ENCODE measurements around the gene MELTF.
"Not testable (repeated sequence)": the region's sequence is repeated elsewhere in the genome, so short reads cannot be mapped to it uniquely, and the experiment has no call there.

Gene MELTF

DNA sequence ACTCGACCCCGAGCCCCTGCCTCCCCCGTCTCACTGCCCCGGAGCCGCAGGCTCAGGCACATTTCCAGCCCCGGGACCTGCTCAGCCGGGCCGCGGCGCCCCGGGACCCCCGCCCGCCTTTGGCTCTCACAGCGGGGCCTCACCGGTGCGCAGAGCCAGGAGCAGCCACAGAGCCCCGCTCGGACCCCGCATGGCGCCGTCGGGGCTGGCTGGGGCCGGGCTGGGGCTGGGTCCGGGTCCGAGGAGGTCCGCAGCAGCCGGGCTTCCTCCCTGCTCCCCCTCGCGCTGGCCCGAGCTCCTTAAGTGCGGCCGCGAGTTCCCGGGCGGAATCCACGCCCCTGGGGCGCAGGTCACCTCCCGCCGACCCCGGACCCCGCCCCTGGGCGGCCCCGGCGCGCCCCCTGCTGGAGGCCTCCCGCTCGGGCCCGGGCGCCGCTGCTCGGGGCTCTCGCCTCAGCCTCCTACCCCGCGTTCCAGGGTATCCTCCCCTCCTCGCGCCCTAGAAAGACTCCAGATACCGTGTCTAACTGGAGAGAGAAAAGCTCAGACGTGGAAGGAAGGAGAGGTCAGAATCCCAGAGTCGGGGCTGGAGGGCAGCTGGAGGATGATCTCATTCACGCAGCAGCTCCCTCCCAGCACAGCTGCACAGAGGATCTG lies at the start of gene MELTF:
TSS of gene MELTF (minus strand) at position 307 of the 657 bp plus-strand sequence. CDS start at position 192, 115 bp downstream.
- peak; percentile 92 for DNase-seq

- DNase-seq = no peak
Measured at GRCh38 chr3:197076415-197076814, 46.8 kb upstream of the MELTF start.

DNA sequence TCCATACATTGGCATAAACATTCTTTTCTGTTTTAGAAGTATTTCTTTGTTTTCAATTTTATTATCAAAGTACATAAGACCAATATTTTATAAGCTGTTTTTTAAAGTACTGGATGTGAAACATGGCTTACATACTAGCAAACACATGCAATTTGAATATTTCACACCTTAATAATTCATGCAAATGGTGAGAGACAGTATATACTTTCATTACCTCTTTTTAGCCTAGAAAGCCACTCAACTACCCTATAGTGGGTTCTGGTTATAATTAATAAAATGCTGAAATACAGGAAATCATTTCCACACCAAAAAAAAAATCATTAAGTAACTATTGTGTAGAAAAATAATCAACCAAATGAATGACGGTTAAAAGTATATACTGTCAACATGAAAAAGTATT lies 38.5 kb upstream of the MELTF start:
- no peak for DNase-seq

- DNase-seq = no peak
Measured at GRCh38 chr3:197064771-197065170, 35.2 kb upstream of the MELTF start.

DNA sequence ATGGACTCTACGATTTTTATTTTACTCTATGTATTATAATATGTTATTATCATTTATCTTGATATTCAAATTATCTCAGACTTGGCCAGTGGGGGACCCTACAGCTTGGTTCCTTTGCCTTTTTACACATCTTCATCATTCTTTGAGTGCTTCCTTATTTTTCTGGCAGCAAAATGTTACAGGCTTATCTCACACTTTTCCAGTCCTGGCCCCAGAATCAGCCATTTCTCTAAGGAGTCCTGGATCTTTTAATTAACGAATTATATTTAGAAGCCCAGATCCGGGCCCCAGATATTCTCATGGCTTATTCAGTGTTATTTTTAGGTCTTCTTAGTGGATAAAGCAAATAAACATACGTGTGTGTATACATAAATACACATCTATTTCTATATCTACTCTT lies 32.8 kb upstream of the MELTF start:
- DNase-seq = no peak

DNA sequence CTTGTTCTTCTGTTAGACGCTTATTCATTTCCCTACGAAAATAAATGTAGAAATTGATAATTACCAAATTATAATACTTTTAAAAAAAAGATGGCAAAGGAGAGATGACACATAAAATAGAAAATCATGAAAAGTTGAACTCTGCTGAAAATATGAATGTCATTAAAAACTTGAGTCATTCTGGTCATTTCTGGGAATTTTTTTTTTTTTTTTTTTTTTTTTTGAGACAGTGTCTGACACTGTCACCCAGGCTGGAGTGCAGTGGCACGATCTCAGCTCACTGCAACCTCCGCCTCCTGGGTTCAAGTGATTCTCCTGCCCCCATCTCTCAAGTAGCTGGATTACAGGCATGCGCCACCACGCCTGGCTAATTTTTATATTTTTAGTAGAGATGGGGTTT lies 22.0 kb upstream of the MELTF start:
- not testable (repeated sequence) for DNase-seq

- no peak for DNase-seq
Measured at GRCh38 chr3:197050511-197050910, 20.9 kb upstream of the MELTF start.

DNA sequence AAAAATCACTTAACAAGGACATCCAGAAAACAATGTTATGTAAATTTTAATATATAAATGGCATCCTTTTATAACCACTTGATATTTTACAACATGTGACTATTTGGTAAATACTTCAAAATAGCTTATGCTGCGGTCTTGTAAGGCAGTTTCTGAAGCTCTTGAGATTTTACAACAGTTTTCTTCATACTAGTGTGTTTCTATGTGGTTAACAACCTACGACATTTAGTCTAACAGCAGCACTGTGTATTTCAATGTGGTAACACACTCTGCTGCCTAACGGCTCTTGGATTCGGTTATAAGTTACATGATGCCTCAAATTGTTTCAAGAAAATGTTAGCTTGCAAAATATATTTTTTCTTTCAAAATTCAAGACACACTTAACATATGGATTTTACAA lies 12.9 kb upstream of the MELTF start:
- DNase-seq = no peak

GRCh38 chr3:197041875-197042488 lies 12.4 kb upstream of the MELTF start:
- no peak for DNase-seq

DNA sequence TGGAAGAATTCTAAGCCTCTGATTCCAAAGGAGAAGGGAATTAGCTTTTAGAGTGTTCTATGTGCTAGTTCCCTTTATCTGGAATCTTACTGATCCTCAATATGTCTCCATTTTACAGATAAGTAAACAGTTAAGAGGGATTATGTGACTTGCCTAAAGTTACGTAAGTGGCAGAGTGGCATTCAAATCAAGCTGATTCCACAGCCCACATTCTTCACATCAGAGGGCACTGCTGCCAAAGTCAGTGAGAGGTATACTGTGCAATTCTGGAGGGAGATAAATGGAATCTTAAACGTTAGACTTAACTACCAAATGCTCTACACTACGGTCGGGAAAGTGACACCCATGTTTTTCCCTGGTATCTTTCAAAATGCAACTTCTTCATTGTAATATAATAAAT lies 11.0 kb upstream of the MELTF start:
- no peak for DNase-seq

- DNase-seq = no peak
Measured at GRCh38 chr3:197038679-197039462, 9.3 kb upstream of the MELTF start.

GRCh38 chr3:197035577-197035976 lies 6.0 kb upstream of the MELTF start:
- DNase-seq = no peak

DNA sequence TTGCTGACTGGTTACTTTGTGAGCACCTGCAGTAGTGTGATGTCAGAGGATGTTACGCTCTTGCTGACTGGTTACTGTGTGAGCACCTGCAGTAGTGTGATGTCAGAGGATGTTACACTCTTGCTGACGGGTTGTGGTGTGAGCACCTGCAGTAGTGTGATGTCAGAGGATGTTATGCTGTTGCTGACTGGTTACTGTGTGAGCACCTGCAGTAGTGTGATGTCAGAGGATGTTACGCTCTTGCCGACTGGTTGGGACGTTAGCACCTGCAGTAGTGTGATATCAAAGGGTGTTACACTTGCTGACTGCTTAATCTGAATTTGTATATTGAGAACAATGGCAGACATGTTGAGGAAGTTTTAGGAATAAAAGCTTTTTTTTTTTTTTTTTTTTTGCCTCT lies 5.2 kb upstream of the MELTF start:
- DNase-seq = not testable (repeated sequence)

GRCh38 chr3:197033764-197034163 lies 4.1 kb upstream of the MELTF start:
- not testable (repeated sequence) for DNase-seq

DNA sequence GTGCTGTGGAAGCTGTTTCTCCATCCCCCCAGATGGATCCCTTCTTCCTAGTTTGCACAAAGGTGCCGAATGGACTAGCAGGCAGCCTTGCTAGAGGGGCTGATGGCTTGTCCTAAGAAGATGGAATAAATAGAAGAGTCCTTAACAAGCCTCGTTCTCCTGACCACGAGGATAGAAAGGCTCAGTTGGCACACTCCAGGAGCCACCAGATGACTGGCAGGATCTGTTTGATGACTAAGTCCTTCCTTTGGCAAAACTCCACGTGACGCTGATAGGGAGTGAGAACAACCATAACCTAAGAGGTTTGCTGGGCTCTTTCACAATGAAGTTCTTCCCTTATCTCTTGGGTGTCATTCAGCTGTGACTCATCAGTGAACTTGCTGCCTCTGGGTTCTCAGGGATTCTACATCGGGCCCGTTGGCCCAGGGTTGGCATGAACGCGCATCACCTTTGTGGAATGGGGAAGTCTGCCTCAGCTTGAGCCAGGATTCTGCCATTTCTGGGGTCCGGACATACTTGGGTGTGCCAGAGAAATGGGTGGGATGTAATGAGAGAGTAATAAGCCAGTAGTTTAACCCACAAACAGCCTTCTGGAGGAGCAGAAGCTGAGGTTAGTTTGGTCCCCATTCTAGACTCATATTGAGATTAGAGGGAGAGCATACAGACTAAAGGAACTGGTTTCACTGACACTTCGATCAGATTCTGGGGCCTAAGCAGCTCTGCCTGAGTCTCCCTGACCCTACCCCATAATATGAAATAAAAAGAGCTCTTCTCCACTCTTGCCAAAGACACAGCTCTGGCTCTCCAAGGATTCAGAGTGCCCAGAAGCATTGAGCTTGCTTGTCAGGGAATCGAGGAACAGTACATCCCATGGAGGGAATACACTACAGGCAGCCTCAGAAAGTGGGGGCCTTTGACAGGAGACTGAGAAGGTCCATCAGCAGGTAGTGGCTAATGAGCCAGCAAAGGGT lies 2.0 kb upstream of the MELTF start:
- DNase-seq = no peak

GRCh38 chr3:197030379-197031314 lies 1.0 kb upstream of the MELTF start:
- no peak for DNase-seq

DNA sequence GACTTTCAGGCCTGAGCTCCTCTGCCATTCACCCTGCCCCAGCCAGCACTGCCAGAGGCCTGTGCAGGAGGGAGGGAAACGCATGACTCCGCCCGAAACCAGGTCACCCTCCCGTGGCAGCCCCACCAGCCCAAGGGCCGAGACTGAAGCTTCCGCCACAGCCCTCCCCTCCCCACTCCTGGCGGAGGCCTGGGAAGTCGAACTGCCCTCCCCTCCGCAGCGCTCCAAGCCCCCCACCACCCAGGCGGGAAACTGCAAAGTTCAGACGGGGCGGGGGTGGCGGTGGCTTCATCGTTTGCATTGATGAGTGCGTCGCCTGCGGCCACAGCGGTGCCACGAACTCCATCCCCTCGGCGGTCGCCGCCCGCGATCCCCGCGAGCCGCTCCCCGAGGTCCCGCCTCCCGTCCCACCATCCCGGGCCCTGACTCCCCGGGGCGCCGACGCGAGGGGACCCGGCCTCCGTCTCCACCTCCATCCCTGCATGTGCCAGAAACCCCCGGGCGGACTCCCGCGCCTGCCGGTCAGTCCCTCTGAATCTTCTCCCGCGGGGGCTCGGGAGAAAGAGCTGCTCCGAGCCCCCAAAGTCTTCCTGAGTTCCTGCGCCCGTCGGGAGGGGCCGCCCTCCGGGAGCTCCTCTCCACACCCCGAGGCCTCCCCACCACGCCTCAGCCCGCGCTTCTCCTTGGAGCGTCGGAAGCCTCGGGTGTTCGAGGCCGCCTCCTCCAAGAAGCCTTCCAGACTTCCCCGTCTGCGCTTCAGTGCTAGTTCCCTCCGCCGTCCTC lies 698 bp downstream of the MELTF start:
- DNase-seq = no peak

DNA sequence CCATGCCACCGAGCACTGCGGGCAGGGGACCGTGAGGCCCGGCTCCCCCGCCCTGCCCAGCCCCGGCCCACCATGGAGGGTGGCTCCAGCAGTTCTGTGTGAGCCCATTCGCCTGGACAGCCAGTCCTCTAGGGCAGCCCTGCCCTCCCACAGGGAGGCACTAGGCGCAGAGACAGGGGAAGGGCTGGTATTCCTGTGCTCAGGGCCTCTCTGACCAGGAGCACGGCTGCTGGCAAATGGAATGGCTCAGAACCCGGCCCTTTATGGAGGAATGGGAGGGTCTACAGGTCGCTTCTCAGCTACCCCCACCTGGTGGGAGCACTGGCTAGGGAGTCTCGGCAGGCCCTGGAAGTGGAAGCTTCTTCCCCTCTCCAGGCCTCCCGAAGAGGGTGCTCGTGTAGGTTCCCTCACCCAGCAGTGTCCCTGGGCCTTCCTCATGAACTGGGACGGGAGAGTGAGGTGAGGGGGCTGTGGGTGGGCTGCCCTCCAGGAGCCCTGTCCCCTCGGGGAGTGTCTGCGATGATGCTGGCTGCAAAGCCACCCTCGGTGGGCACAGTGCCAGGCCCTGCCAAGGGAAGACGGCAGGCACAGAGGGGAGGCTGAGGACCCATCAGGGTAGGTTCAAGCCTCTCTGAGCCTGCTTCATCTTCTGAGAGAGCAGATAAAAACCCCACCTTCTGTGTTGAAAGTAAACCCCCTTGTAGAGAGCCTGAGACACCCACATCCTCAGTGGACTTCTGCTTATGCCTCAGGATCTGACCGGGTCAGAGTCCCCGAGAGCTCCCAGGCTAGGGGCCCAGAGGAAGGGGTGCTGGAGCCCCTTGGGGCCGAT lies 1.5 kb downstream of the MELTF start:
- no peak for DNase-seq

- DNase-seq = no peak
Measured at GRCh38 chr3:197027151-197027895, 2.3 kb downstream of the MELTF start.
